NAMALWA (cell line): ENCODE results near the gene PLIN4.

Experiments
- DNase-seq: peaks from one replicate; pipeline ENCODE4 v3.0.0-alpha.2; 2015; ENCODE audit warnings: low spot score

Gene PLIN4

DNA sequence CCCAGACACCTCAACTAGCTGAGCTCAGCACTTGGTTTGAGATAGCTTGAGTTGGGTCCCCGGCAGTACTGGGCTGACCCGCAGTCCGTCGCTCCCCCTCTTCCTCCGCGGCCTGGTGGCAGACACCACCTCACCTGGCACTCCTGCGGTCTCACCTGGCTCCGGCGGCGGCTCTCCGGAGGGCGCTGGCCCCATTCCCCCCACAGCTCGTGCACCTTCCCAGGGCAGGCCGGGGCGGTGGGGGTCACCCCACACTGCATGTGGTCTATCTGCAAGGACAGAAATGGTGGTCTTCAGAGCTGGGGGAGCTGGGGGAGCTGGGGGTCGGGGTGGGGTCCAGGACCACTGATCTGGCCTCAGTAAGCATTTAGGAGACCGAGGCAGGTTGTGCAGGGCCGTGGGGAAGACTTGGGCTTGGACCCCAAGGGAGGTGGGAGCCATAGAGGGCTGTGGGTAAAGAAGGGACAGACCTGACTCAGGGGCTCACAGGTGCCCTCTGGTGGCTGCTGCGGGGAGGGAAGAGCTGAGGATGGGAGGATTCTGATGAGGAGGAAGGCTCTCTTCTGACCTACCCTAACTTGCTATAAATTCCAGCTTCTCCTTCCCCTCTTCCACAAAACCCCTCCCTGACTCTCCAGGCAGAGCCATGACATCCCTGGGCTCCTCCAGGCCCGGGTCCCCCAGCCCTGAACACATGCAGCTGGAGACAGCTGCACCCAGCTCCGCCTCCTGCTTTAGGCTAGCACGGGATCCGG is 6.7 kb upstream of the PLIN4 start:
- DNase-seq = peak; percentile 78

DNA sequence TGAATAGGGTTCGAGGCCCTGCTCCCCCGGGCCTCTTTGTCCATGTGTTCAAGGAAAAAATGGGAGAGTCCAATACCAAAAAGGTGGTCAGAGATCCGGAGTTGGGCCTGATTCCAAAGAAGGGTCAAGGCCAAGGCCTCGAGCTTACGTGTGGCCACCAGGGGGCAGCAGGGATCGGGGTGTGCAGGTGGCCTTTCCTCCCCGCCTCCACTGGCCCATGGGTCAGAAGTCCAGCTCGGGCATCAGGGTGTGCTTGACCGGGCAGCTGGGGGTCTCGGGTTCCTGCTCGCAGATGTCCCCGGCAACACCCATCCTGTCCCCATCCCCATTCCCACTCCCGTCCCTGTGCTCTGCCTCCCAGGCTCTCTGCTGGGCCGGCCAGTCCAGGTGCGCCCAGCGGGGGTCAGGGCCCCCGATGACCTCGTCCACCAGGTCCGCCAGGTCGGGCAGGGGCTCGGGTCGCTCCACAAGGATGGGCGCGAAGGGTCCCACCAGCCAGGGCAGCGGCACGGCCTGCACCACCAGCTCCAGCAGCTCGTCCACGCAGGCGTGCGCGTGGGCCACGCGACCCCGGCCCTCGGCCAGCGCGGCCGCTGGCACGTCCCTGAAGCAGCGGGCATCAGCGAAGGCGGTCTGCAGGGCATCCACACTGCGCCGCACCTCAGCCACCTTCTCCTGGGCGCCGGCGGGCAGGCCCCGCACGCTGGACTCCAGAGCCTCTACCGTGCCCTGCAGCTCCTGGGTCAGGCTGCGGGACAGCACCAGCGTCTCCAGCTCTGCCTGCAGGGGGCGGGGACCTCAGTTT is 5.2 kb upstream of the PLIN4 start:
- DNase-seq = peak; percentile 35

DNA sequence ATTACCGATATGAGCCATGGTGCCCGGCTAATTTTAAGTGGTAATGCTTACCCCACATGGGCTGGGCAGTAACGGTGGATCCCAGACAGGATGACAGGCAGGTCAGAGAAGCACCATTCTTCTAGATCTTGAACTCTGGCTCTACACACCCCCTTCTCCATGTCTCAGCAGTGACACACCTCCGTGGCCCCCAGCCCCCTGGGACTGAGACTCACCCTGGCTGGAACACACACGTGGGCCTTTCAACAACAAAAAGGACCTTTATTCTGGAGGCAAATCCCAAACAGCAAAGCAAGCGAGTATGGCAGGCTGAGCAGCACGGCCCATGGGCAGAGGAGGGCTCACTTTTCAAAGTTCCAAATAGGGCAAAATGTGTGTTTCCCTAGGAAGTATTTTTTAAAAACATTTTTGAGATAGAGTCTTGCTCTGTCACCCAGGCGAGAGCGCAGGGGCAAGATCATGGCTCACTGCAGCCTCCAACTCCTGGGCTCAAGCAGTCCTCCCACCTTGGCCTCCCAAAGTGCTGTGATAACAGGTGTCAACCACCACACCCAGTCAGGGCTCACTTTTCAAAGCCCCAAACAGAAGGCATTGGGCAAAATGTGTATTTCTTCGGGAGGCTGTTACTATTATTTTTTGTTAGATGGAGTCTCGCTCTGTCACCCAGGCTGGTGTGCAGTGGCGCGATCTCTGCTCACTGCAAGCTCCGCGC is 4.2 kb upstream of the PLIN4 start:
- DNase-seq = no peak

DNA sequence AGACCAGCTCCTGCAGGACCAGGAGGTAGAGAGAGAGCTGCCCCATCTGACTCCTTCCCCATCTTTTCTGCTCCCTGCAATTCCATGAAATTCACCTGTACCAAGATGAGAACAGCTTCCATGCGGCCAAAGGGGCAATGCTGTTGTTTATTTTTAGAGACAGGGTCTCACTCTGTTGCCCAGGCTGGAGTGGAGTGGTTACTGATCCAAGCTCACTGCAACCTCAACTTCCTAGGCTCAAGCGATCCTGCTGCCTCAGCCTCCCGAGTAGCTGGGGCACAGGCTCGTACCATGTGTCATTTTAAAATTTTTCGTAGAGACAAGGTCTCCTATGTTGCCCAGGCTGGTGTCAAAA is 3.6 kb upstream of the PLIN4 start:
- no peak for DNase-seq

DNA sequence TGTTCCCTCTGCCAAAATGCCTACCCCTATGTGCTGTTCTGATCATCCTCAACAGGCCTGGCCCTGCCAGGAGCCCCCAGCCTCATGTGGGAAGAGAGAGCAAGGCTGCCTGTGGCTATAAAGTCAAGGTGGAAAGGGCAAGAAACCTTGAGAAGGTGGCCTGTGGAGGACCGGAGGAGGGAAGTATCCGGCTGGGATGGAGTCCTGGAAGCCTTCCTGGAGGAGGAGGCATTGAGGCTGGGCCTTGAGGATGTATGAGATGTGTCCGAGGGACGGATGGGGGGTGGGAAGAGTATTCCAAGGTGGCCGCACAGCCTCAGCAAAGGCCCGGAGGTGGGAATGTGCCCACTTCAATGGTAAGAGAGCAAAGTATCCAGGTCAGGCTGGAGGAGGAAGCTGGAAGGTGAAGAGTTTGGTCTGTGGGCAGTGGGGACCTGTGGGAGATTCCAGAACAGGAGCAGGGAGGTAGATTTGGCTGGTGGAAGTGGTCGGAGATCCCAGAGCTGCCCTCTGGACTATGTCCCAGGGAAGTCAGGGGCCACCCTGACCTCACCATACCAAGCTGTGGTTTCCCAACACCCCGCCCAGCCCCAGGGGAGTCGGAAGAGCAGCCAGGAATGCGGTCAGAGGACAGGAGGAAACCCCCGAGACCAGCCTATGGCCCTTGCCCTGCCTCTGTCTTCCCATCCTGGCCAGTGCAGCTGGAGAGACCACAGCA is 3.0 kb upstream of the PLIN4 start:
- DNase-seq = no peak

DNA sequence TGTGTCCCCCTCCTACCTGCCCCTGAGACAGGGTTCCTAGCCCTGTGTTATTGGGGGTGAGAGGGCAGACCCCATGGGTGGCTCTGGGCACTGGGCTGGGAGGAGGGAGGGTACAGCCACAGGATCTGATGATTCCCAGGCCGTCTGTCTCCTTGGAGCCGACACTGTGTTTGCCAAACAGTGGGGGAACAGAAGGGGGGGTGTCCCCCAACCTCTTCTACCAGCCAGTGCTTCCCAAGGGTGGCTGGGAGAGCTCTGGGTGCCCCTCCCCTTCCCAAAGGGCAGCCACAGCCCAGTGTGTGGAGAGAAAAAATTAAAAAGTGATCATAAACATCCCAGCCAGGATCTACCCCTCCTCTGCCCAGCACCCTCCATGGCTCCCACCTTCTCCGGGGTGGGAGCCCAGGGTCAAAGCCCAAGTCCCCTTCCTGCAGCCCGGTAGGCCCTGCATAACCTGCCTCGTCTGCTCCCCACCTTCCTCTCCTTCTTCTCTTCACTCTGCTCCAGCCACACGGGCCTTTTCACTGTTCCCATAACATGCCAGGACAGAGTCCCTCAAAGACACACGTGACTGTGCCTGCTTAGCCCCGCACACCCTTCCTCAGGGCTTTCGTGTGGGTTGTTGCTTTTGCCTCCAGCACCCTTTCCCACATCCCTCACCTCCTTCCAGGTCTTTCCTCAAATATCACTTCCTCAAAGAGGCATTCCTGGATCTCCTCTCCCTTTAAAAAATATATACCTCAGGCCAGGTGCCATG is 1.4 kb upstream of the PLIN4 start:
- DNase-seq = no peak

DNA sequence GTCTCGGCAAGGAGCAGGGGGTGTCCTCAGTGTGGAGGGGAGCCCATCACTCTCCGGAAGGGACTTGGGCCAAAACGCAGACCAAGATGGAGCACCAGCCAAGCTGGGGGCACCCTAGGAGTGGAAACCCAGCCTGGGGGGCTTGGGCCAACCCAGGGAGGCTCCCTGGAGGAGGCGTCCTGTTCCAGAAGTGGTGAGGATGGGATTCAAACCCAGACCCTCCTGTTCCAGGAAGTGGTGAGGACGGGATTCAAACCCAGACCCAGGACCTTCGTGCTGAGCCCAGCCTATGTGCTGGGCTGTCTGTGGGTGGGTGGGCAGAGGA is 848 bp upstream of the PLIN4 start:
- no peak for DNase-seq

DNA sequence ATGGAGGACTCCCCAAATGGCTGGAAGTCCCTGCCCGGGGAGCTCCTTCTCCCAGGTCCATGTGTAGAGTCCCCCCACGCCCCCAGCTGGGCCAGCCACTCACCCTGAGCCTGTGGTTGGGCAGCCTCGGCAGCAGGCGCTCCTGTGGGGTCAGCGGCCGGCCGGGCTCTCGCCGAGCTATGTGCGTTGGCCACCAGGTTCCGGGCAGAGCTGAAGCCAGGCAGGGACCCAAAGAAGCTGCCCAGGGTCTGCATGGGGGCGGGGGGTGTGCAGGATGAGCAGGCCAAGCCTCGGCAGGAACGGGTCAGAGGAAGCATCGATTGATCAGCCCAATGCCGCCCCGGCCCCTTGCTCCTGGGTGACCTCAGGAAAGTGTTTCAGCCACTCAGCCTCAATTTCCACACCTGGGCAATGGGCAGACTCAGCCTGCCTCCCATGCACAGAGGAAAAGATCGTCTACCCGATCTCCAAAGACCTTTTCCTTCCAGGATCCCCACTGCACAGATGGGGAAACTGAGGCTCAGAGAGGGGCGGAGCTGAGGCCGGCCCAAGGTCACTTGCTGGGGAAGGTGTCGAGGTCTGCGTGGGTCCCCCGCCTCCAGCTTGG is 732 bp downstream of the PLIN4 start:
- no peak for DNase-seq

DNA sequence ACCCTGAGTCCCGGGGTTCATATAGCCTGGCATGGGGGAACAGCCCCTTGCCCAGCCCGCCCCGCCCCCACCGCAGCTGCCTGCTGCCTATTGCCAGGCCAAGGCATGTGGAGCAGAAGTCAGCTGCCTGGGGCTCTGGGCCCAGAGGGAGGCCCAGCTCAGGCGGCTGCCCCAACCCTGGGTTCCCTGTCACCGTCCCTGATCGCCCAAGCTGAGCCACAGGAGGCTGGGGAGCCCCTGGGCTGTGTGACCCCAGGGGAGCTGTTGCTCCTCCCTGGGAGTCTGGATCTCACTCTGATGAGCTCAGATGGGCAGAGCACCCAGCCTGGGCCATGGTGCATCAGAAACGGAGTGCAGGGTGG is 1.4 kb downstream of the PLIN4 start:
- no peak for DNase-seq

DNA sequence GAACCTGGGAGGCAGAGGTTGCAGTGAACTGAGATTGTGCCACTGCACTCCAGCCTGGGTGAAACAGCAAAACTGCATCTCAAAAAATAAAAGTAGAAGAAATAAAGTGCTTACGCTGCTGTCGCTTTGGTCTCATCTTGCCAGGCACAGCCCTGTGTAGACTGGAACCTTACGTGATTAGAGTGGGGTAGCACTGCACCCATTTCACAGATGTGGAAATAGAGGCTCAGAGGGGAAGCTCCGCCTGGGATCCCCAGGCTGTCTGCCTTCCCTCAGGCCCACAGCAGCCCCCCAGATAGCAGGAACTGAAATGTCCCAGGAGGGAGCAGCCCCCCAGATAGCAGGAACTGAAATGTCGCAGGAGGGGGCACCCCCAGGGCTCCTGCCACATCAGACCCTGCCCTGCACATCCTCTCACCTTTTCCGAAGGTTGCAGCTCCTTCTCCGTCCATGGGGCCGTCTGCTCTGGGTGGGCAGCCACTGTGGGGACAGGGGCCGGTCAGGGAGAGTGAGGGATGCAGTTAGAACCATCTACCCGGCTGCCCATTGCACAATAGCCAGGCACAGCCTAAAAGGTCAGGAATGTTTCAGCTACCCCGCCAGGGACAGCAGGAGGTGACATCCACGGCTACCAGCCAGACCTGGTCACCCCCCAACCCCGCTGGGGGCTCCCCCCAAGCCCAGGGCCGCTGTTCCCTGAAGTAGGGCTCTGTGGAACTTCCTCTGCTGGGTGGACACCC is 1.9 kb downstream of the PLIN4 start:
- DNase-seq = no peak

DNA sequence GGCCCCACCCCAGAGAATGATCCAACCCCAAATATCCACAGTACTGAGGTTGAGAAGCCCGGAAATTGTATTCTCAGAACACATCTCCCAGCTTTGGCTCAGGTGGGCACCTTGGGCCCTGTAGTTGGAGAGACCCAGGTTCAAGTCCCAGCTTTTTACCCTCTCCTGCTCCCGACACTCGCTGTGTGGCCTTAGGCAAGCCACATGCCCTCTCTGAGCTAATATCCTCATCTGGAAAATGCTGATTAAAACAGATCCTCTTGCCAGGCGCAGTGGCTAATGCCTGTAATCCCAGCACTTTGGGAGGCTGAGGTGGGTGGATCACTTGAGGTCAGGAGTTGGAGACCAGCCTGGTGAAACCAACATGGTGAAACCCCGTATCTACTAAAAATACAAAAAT is 2.6 kb downstream of the PLIN4 start:
- DNase-seq = no peak

DNA sequence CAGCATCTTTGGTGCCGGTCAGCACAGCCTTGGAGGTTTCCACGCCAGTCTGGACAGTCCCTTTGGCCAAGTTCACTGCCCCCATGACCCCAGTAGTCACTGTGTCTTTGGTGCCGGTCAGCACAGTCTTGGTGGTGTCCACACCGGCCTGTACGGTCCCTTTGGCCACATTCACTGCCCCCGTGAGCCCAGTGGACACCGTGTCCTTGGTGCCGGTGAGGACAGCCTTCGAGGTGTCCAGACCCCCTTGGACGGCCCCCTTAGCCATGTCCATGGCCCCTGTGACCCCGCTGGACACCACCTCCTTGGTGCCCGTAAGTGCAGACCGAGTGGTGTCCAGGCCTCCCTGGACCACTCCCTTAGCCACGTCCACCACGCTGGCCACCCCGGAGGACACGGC is 5.0 kb downstream of the PLIN4 start:
- no peak for DNase-seq

DNA sequence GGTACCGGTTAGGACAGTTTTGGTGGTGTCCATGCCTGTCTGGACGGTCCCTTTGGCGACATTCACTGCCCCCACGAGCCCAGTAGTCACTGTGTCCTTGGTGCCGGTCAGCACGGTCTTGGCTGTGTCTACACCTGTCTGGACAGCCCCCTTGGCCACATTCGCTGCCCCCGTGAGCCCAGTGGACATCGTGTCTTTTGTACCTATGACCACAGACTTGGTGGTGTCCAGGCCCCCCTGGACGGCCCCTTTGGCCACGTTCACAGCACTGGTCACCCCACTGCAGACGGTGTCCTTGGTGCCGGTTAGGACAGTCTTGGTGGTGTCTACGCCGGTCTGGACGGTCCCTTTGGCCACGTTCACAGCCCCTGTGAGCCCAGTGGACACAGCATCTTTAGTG is 6.2 kb downstream of the PLIN4 start:
- DNase-seq = no peak

DNA sequence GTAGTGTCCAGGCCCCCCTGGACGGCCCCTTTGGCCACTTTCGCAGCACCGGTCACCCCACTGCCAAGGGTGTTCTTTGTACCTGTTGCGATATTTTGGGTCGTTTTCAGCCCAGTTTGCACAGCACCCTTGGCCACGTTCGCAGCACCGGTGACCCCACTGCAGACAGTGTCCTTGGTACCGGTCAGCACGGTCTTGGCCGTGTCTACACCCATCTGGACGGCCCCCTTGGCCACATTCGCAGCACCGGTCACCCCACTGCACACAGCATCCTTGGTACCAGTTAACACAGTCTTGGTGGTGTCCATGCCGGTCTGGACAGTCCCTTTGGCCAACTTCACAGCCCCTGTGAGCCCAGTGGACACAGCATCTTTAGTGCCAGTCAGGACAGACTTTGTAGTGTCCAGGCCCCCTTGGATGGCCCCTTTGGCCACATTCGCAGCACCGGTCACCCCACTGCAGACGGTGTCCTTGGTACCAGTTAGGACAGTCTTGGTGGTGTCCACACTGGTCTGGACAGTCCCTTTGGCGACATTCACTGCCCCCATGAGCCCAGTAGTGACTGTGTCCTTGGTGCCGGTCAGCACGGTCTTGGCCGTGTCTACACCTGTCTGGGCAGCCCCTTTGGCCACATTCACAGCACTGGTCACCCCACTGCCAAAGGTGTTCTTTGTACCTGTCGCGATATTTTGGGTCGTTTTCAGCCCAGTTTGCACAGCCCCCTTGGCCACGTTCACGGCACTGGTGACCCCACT is 6.8 kb downstream of the PLIN4 start:
- DNase-seq = no peak

DNA sequence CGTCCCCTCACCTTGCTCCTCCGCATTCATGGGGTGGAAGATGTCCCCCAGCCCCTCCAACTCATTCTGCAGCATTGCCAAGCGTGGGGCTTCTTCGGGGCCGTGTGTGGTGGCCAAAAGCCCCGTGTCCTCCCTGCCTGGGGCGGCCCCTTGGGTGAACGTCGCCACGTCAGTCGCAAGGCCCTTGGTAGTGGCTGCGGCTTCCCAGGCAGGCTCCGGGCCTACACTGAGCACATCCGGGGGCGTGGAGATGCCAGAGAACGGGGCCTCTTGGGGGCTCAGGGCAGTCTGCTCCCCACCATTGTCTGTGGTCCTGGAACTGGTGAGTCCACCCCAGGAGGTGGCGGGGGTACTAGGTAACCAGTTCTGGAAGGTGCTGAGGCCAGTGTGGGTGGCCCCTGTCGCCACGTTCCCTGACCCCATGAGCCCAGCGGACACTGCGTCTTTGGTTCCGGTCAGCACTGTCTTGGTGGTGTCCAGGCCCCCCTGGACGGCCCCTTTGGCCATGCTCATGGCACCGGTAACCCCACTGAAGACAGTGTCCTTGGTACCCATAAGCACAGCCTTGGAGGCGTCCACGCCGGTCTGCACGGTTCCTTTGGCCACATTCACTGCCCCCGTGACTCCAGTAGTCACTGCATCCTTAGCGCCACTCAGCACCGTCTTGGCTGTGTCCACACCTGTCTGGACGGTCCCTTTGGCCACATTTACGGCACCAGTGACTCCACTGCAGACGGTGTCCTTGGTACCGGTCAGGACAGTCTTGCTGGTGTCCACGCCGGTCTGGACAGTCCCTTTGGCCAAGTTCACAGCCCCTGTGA is 7.6 kb downstream of the PLIN4 start:
- no peak for DNase-seq

DNA sequence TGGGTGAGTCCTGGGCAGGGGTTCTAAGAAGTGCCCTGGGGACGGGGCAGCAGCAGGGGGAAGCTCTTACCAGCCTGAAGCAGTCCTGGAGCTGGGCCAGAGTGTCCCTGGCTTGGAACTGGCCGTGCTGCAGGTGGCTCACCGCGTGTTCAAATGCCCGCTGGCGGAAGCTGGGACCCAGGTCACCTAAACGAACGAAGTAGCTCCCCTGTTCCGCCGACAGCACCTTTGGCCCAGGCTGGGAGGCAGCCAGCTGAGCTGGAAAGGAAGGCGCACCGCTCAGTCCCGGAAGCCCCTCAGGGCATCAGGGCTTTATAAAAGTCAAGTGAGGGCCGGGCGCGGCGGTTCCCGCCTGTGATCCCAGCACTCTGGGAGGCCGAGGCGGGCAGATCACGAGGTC is 9.6 kb downstream of the PLIN4 start:
- DNase-seq = no peak

DNA sequence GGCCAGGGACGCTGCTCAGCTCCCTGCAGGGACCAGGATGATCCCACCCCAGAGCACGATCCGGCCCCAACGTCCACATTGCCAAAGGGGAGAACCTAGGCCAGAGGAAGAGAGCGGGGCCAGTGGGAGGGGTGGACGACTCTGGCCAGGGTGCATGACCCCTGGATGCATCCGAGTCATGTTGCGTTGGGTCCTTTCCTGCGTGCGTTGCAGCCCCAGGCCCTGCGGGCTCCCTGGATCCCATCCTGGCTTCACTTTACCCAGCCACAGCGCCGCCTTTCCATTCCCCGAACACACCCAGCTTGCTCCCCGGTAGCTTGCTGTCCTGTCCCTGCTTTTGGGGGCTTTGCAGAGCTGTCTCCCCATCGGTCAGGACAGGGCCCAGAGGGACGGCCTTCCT is 10.5 kb downstream of the PLIN4 start:
- DNase-seq = no peak

DNA sequence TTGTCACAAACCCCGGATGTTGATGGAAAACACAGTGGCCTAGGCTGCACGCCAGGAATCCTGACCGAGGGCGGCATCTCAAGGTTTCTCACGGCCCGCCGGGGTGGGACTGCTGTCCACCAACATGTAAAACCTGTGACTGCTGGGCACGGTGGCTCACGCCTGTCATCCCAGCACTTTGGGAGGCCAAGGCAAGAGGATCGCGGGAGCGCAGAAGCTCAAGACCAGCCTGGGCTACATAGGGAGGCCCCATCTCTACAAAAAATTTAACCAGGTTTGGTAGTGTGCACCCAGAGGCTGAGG is 11.2 kb downstream of the PLIN4 start:
- no peak for DNase-seq

DNA sequence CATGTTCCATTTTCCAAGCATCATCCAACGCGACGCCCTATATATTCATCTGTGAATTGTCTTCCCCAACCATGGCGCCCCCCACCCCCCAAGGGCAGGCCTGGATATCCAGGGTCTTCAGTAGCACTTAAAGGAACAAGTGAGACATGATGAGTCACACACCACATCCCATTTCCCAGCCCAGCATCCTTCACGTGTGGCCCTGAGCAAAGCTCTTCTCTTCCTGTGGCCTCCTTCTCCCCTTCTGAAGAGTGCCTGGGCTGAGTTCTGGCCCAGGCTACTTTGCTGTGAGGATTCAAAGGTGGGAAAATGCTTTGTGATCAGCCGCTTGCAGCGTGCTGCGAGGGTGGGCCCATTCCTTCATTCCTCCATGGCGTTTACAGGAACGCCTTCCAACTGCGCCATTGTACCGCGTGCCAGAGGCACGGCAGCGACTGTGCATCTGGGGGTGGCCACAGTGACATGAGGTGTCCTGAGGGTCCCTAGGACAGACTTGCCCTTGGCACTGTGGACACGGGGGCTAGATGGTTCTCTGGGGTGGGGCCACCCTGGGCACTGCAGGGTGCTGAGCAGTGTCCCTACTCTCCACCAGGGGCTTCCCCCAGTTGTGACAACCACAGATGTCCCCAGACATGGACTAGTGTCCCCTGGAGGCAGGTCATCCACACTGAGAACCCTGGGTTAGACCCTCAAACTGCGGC is 11.7 kb downstream of the PLIN4 start:
- no peak for DNase-seq
